Activated CD4-positive, CD25-positive, alpha-beta regulatory T cell treated with anti-CD3 and anti-CD28 coated beads, Interleukin-2, amount 50 U/mL, for 72 hours (primary cell): Measurements from ENCODE around the gene ARHGAP24.
"Not testable (repeated sequence)": the region's sequence is repeated elsewhere in the genome, so short reads cannot be mapped to it uniquely, and the experiment has no call there.

Experiments used
- DNase-seq: peaks from one replicate; pipeline ENCODE4 v3.0.0; 2021

Gene ARHGAP24

GRCh38 chr4:85933291-85933640 is 458.3 kb downstream of the ARHGAP24 start:
- no peak for DNase-seq

GRCh38 chr4:85937507-85937906 is 462.6 kb downstream of the ARHGAP24 start:
- DNase-seq: no peak

GRCh38 chr4:85938062-85938461 is 463.1 kb downstream of the ARHGAP24 start:
- DNase-seq: no peak

- DNase-seq: no peak
Measured at GRCh38 chr4:85938902-85939301, 464.0 kb downstream of the ARHGAP24 start.

- no peak for DNase-seq
Measured at GRCh38 chr4:85939595-85939994, 464.6 kb downstream of the ARHGAP24 start.

GRCh38 chr4:85940151-85940550 is 465.2 kb downstream of the ARHGAP24 start:
- DNase-seq: no peak

GRCh38 chr4:85942107-85942506 is 467.2 kb downstream of the ARHGAP24 start:
- DNase-seq: no peak

GRCh38 chr4:85946821-85947220 is 471.9 kb downstream of the ARHGAP24 start:
- no peak for DNase-seq

- DNase-seq: no peak
Measured at GRCh38 chr4:85951099-85951498, 476.1 kb downstream of the ARHGAP24 start.

- no peak for DNase-seq
Measured at GRCh38 chr4:85952528-85952927, 477.6 kb downstream of the ARHGAP24 start.

- no peak for DNase-seq
Measured at GRCh38 chr4:85952972-85953650, 478.2 kb downstream of the ARHGAP24 start.

- DNase-seq: no peak
Measured at GRCh38 chr4:85953651-85954018, 478.7 kb downstream of the ARHGAP24 start.

- no peak for DNase-seq
Measured at GRCh38 chr4:85955620-85956292, 480.8 kb downstream of the ARHGAP24 start.

- DNase-seq: no peak
Measured at GRCh38 chr4:85956293-85956945, 481.5 kb downstream of the ARHGAP24 start.

GRCh38 chr4:85961887-85962286 is 486.9 kb downstream of the ARHGAP24 start:
- DNase-seq: no peak

GRCh38 chr4:85963231-85963630 is 488.3 kb downstream of the ARHGAP24 start:
- DNase-seq: no peak

- DNase-seq: no peak
Measured at GRCh38 chr4:85964298-85964697, 489.3 kb downstream of the ARHGAP24 start.

GRCh38 chr4:85965017-85965416 is 490.1 kb downstream of the ARHGAP24 start:
- DNase-seq: not testable (repeated sequence)

- no peak for DNase-seq
Measured at GRCh38 chr4:85965529-85965928, 490.6 kb downstream of the ARHGAP24 start.

- no peak for DNase-seq
Measured at GRCh38 chr4:85966373-85966772, 491.4 kb downstream of the ARHGAP24 start.

- DNase-seq: no peak
Measured at GRCh38 chr4:85967872-85968271, 492.9 kb downstream of the ARHGAP24 start.

- DNase-seq: no peak
Measured at GRCh38 chr4:85968945-85969819, 494.2 kb downstream of the ARHGAP24 start.

GRCh38 chr4:85970535-85970934 is 495.6 kb downstream of the ARHGAP24 start:
- no peak for DNase-seq
